GM23338 (cell line): ENCODE results near the gene PRKG2. TPM values are rescaled to one million over a fixed set of nuclear protein-coding genes. Genes with fewer than 3 reads are reported as not detected.

Experiments
- ATAC-seq: fragments of 200-7000 bp; cut with Tn5 transposase; 3 replicates; pipeline ENCODE4 v1.9.1; 2020
- DNase-seq: peaks from one replicate; pipeline ENCODE4 v3.0.0-alpha.2; 2015; ENCODE audit warnings: low spot score
- H2AFZ ChIP-seq: fragments of 200-600 bp; sonication (generic); 2 replicates; pipeline ENCODE4 v1.8.0; 2016; ENCODE audit warnings: antibody characterized with exemption, mild to moderate bottlenecking, moderate library complexity
- H3F3A ChIP-seq: fragments of 200-600 bp; sonication (generic); replicated peaks from 2 replicates; pipeline ENCODE4 v1.8.0; 2017; ENCODE audit warnings: antibody characterized with exemption, mixed run types, low read depth
- H3K27ac ChIP-seq: fragments of 200-600 bp; sonication (generic); 2 replicates; pipeline ENCODE4 v1.6.1; 2016; ENCODE audit warnings: low read depth
- H3K27me3 ChIP-seq: fragments of 200-600 bp; sonication (generic); 2 replicates; pipeline ENCODE4 v1.8.0; 2016; ENCODE audit warnings: mild to moderate bottlenecking, mixed run types, moderate library complexity; ENCODE audit not compliant: insufficient read depth
- H3K36me3 ChIP-seq: fragments of 200-600 bp; sonication (generic); 2 replicates; pipeline ENCODE4 v1.8.0; 2016; ENCODE audit warnings: mild to moderate bottlenecking; ENCODE audit not compliant: insufficient read depth
- H3K4me1 ChIP-seq: fragments of 200-600 bp; sonication (generic); 2 replicates; pipeline ENCODE4 v1.8.0; 2016; ENCODE audit warnings: mild to moderate bottlenecking, moderate library complexity; ENCODE audit not compliant: insufficient read depth
- H3K4me2 ChIP-seq: fragments of 200-600 bp; sonication (generic); 2 replicates; pipeline ENCODE4 v1.7.1; 2017; ENCODE audit warnings: mixed run types
- H3K4me3 ChIP-seq: fragments of 200-600 bp; sonication (generic); 2 replicates; pipeline ENCODE4 v1.6.1; 2016; ENCODE audit warnings: mixed run types
- H3K79me2 ChIP-seq: fragments of 200-600 bp; sonication (generic); replicated peaks from 2 replicates; pipeline ENCODE4 v1.8.0; 2017; ENCODE audit warnings: mild to moderate bottlenecking; ENCODE audit not compliant: insufficient read depth
- H3K9me2 ChIP-seq: fragments of 200-600 bp; sonication (generic); 2 replicates; pipeline ENCODE4 v1.8.0; 2017; ENCODE audit not compliant: insufficient read depth
- H4K20me1 ChIP-seq: fragments of 200-600 bp; sonication (generic); replicated peaks from 2 replicates; pipeline ENCODE4 v1.8.0; 2017; ENCODE audit warnings: mild to moderate bottlenecking; ENCODE audit not compliant: insufficient read depth
- H3K27ac Mint-ChIP-seq: 2 replicates; pipeline ENCODE4 v1.8.0; 2020; ENCODE audit warnings: inconsistent platforms, mild to moderate bottlenecking, moderate library complexity, mixed read lengths
- H3K27me3 Mint-ChIP-seq: 3 replicates; pipeline ENCODE4 v1.8.0; 2022; ENCODE audit warnings: low read depth, mild to moderate bottlenecking, moderate library complexity, mixed read lengths, inconsistent platforms; ENCODE audit not compliant: insufficient read depth, poor library complexity
- H3K36me3 Mint-ChIP-seq: 3 replicates; pipeline ENCODE4 v1.8.0; 2021; ENCODE audit warnings: low read depth, mild to moderate bottlenecking, inconsistent platforms, moderate library complexity, mixed read lengths
- H3K4me1 Mint-ChIP-seq: 3 replicates; pipeline ENCODE4 v1.8.0; 2020; ENCODE audit warnings: mild to moderate bottlenecking, inconsistent platforms, mixed read lengths
- H3K4me3 Mint-ChIP-seq: 3 replicates; pipeline ENCODE4 v1.8.0; 2021; ENCODE audit warnings: moderate library complexity, mild to moderate bottlenecking, inconsistent platforms, mixed read lengths
- H3K9me3 Mint-ChIP-seq: 3 replicates; pipeline ENCODE4 v1.8.0; 2020; ENCODE audit warnings: moderate library complexity, mild to moderate bottlenecking, inconsistent platforms, mixed read lengths
- CREB1 ChIP-seq: fragments of 250-450 bp; sonication (Bioruptor Pico); IDR thresholded peaks from 2 replicates; pipeline ENCODE4 v1.5.0; 2020; ENCODE audit warnings: low read depth, mild to moderate bottlenecking, moderate library complexity
- CTCF ChIP-seq, 2 experiments: fragments of 200-600 bp in 1 of 2; sonication (generic) in 1 of 2; conservative IDR thresholded peaks; 2 replicates each; pipeline versions ENCODE4 v1.5.1 to v1.6.1; 2016 to 2017; ENCODE audit warnings: antibody characterized with exemption in 2 of 2, low read depth in 2 of 2, mild to moderate bottlenecking in 2 of 2, moderate library complexity in 1 of 2
- ETS1 ChIP-seq: IDR thresholded peaks from 2 replicates; pipeline ENCODE4 v1.6.1; 2016; ENCODE audit warnings: antibody characterized with exemption
- EZH2 ChIP-seq: fragments of 200-600 bp; sonication (generic); IDR thresholded peaks from one replicate; pipeline ENCODE4 v1.8.0; 2017; ENCODE audit warnings: antibody characterized with exemption, mild to moderate bottlenecking, low read depth; ENCODE audit not compliant: unreplicated experiment
- EZH2phosphoT487 ChIP-seq: fragments of 200-600 bp; sonication (generic); IDR thresholded peaks from one replicate; pipeline ENCODE4 v1.8.1; 2018; ENCODE audit warnings: antibody characterized with exemption; ENCODE audit not compliant: unreplicated experiment
- JUNB ChIP-seq: IDR thresholded peaks from one replicate; pipeline ENCODE4 v1.6.1; 2016; ENCODE audit warnings: antibody characterized with exemption; ENCODE audit not compliant: unreplicated experiment
- NANOG ChIP-seq: IDR thresholded peaks from 2 replicates; pipeline ENCODE4 v1.6.1; 2016; ENCODE audit warnings: antibody characterized with exemption, borderline replicate concordance
- POLR2AphosphoS5 ChIP-seq: IDR thresholded peaks from 2 replicates; pipeline ENCODE4 v1.6.1; 2016; ENCODE audit warnings: antibody characterized with exemption, low read depth
- REST ChIP-seq: IDR thresholded peaks from one replicate; pipeline ENCODE4 v1.6.1; 2018; ENCODE audit warnings: antibody characterized with exemption; ENCODE audit not compliant: unreplicated experiment
- ZNF114 ChIP-seq: fragments of 250-450 bp; sonication (Bioruptor Pico); IDR thresholded peaks from 2 replicates; pipeline ENCODE4 v1.5.0; 2020; ENCODE audit warnings: mild to moderate bottlenecking, moderate library complexity
- ZNF331 ChIP-seq: fragments of 250-450 bp; sonication (Bioruptor Pico); IDR thresholded peaks from 2 replicates; pipeline ENCODE4 v1.5.0; 2020; ENCODE audit warnings: low read depth, mild to moderate bottlenecking, moderate library complexity
- ZNF462 ChIP-seq: fragments of 250-450 bp; sonication (Bioruptor Pico); IDR thresholded peaks from 2 replicates; pipeline ENCODE4 v1.5.0; 2020; ENCODE audit warnings: mild to moderate bottlenecking, moderate library complexity
- polyA plus RNA-seq: library from polyadenylated mRNA; unstranded; fragments of >200 nt; fragmentation: Nextera tagmentation; extraction: Ambion mirVana; gene quantifications from 2 replicates; pipeline ENCODE4 v1.2.1, GENCODE V29; 2016
- total RNA-seq: library from RNA; depleted of rRNA; stranded (reverse); fragments of >200 nt; shearing (Covaris generic); gene quantifications from 2 replicates; pipeline ENCODE4 v1.2.3, GENCODE V29; 2014

Gene PRKG2
- total and polyA plus RNA-seq, 2 experiments from 2014 or later, result 1.9 to 3.6 TPM

- no peak for TF ChIP-seq ZNF462 (CRISPR knock-in tag)
- TF ChIP-seq ZNF331 (CRISPR knock-in tag), result no peak
- no peak for TF ChIP-seq NANOG
Observed at GRCh38 chr4:81065446-81065845, 149.6 kb downstream of the PRKG2 start (continued).

GRCh38 chr4:81062001-81062400, 153.0 kb downstream of the PRKG2 start:
- Mint-ChIP-seq H3K27ac (no peak overlapping the region), H3K36me3 (no peaks in the 10 kb centered on the region), H3K27me3 (no peaks in the 10 kb centered on the region), H3K4me1 (peaks cover 11% of the 10 kb centered on the region), H3K4me3 (no peak overlapping the region), H3K9me3 (no peaks in the 10 kb centered on the region)
- H3K27ac ChIP-seq, result no peak overlapping the region
- no peaks in the 10 kb centered on the region for H3K4me1 ChIP-seq
- no peaks in the 10 kb centered on the region for H4K20me1 ChIP-seq
- no peaks in the 10 kb centered on the region for H3F3A ChIP-seq
- DNase-seq, result no peak
- no peaks in the 10 kb centered on the region for H3K36me3 ChIP-seq
- no peak for ATAC-seq
- H3K9me2 ChIP-seq, result no peaks in the 10 kb centered on the region
- H3K4me3 ChIP-seq, result no peak overlapping the region
- H3K4me2 ChIP-seq, result no peak overlapping the region
- no peaks in the 10 kb centered on the region for H3K27me3 ChIP-seq
- no peak overlapping the region for H2AFZ ChIP-seq
- no peaks in the 10 kb centered on the region for H3K79me2 ChIP-seq
- TF ChIP-seq REST, result no peak
- no peak for TF ChIP-seq ZNF331 (CRISPR knock-in tag)
- TF ChIP-seq POLR2AphosphoS5, result no peak
- TF ChIP-seq JUNB, result no peak
- TF ChIP-seq EZH2, result no peak
- no peak for TF ChIP-seq NANOG
- TF ChIP-seq ZNF114 (CRISPR knock-in tag), result no peak
- no peak for TF ChIP-seq CREB1 (CRISPR knock-in tag)
- no peak for TF ChIP-seq CTCF (conservative IDR thresholded peaks at IDR 0.05; ENCODE audit: low read depth in 2 of 2)
- no peak for TF ChIP-seq EZH2phosphoT487
- TF ChIP-seq ETS1, result no peak
